ENCODE results near the gene LRWD1. TPM values are rescaled to one million over a fixed set of nuclear protein-coding genes. Genes with fewer than 3 reads are reported as not detected.
A peak's percentile ranks its signal among the peaks of the same experiment; 100 is the strongest.

LRWD1 gene
- total RNA-seq, 1 experiment from 2014 or later = 29.7 TPM

- no peak for DNase-seq
- no peak overlapping the region for H3K4me3 ChIP-seq
- H3K27me3 ChIP-seq = no peaks in the 10 kb centered on the region
- no peaks in the 10 kb centered on the region for H3K36me3 ChIP-seq
- no peaks in the 10 kb centered on the region for H3K9me3 ChIP-seq
Measured at GRCh38 chr7:102456327-102456726, 8.5 kb upstream of the LRWD1 start.

DNA sequence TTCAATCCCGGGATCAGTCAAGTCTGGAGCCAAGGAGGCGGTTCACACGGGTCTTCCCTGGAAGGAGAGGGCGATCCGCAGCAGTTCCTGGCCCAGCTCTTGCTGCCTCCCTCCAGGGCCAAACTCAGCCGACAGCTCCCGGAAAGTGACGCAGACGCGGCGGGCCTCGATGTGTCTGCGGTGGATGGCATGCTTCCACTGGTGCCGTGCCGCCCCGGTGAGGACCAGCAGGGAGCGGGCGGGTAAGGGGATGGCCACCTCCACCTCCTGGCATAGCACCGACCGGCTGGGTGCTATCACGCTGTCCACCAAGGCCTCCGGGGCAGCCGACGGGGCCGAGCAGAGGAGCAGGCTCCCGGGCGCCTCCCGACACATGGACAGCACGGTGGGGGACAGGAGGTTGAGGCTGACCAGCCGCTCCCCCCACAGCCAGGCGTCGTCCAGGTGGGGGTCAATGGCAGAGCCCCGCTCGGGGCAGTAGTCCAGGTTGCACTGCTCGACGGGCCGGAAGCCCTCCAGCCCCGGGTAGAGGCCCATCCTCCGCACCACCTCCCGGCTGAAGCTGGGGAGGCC is 7.3 kb upstream of the LRWD1 start:
- Histone ChIP-seq H3K4me3 (no peak overlapping the region), H3K27me3 (no peaks in the 10 kb centered on the region), H3K9me3 (no peaks in the 10 kb centered on the region), H3K36me3 (no peaks in the 10 kb centered on the region)
- DNase-seq = no peak

GRCh38 chr7:102459221-102459844 is 5.5 kb upstream of the LRWD1 start:
- H3K27me3 ChIP-seq = no peaks in the 10 kb centered on the region
- no peak overlapping the region for H3K4me3 ChIP-seq
- no peak for DNase-seq
- no peaks in the 10 kb centered on the region for H3K36me3 ChIP-seq
- no peaks in the 10 kb centered on the region for H3K9me3 ChIP-seq

GRCh38 chr7:102460467-102460866 is 4.3 kb upstream of the LRWD1 start:
- no peaks in the 10 kb centered on the region for H3K36me3 ChIP-seq
- no peaks in the 10 kb centered on the region for H3K27me3 ChIP-seq
- no peak overlapping the region for H3K4me3 ChIP-seq
- no peaks in the 10 kb centered on the region for H3K9me3 ChIP-seq
- no peak for DNase-seq

- H3K36me3 ChIP-seq = no peaks in the 10 kb centered on the region
- no peak for DNase-seq
- no peaks in the 10 kb centered on the region for H3K9me3 ChIP-seq
- H3K4me3 ChIP-seq = peak overlapping the region; percentile 83
- H3K27me3 ChIP-seq = no peaks in the 10 kb centered on the region
Measured at GRCh38 chr7:102463841-102464576, 775 bp upstream of the LRWD1 start.

- H3K9me3 ChIP-seq = no peaks in the 10 kb centered on the region
- H3K27me3 ChIP-seq = no peaks in the 10 kb centered on the region
- no peak for DNase-seq
- H3K36me3 ChIP-seq = no peaks in the 10 kb centered on the region
- H3K4me3 ChIP-seq = no peak overlapping the region
Measured at GRCh38 chr7:102466097-102466496, 1.3 kb downstream of the LRWD1 start.

- no peak overlapping the region for H3K4me3 ChIP-seq
- DNase-seq = no peak
- H3K9me3 ChIP-seq = no peaks in the 10 kb centered on the region
- H3K36me3 ChIP-seq = peaks cover 3% of the 10 kb centered on the region; the same call in 1 of the 2 replicates
- H3K27me3 ChIP-seq = no peaks in the 10 kb centered on the region
Measured at GRCh38 chr7:102467581-102468477, 3.0 kb downstream of the LRWD1 start.

DNA sequence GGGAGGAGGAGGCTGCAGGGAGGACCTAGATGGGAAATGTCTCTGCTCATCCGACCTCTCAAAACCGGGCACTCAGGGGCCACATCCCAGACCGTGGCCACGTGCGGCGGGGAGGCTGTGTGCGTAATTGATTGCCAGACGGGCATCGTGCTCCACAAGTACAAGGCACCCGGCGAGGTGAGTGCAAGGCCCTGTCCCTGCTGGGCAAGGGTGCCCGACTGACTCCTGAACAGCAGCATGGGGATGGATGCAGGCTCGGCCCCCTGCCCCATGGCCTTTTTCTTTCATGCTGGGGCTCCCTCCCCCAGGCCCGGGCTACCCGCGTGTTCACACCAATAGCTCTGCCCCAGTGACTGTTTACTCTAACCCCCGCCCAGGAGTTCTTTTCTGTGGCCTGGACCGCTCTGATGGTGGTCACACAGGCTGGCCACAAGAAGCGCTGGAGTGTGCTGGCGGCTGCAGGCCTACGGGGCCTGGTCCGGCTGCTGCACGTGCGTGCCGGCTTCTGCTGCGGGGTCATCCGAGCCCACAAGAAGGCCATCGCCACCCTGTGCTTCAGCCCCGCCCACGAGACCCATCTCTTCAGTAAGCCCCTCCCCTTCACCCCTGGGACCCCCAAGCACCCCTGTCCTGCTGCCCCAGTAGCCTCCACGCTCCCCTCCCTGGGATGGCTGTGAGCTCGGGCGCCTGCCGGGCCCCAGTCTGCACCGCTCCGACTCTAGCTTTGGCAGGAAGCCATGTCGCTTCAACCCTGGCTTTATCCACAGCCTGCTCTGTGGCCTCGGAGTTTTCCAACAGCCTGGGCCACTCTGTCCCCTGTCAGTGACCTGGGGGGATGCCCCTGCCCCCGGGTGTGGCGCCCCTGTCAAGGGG is 3.9 kb downstream of the LRWD1 start:
- Histone ChIP-seq H3K27me3 (no peaks in the 10 kb centered on the region), H3K9me3 (no peaks in the 10 kb centered on the region), H3K4me3 (no peak overlapping the region), H3K36me3 (peaks cover 3% of the 10 kb centered on the region; the same call in 1 of the 2 replicates)
- DNase-seq = no peak

GRCh38 chr7:102469351-102469971 is 4.7 kb downstream of the LRWD1 start:
- Histone ChIP-seq H3K36me3 (peaks cover 3% of the 10 kb centered on the region; the same call in 1 of the 2 replicates), H3K27me3 (no peaks in the 10 kb centered on the region), H3K4me3 (no peak overlapping the region), H3K9me3 (no peaks in the 10 kb centered on the region)
- DNase-seq = no peak

DNA sequence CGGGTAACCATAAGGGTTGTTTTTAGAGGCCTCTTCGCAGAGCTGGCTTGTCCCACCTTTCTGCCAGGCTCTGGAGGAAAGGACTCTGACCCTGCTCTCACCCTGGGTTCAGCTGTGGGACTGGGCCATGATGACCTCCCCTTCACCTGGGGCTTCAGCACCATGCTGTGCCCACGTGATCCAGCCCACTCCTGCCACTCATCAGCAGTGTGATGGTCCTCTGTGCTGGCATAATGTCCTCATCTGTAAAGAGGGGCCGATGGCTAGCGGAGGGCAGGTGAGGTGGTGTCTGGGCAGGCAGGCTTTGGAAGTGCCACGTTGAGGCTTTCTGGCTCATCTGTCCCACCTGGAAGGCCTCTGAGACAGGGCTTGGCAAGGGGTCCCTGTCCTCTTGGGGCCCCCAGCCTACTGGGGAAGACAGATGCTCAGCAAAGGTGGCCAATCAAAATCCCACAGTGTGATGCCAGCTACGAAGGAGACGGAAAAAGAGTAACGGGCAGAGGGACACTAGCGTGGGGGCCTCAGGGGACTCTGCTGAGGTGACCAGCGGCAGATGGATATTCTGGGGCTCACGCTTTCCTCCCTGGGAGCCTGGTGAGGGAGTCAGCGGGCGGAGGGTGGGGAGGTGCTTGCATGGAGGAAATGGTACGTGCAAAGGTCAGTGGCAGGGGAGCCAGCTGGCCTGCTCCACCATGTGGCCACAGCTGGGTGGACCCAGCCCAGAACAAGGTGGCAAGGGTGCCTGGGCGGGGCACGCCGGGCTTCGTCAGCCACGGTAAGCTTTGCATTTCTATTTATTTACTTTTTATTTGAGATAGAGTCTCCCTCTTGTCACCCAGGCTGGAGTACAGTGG is 5.4 kb downstream of the LRWD1 start:
- DNase-seq = no peak

DNA sequence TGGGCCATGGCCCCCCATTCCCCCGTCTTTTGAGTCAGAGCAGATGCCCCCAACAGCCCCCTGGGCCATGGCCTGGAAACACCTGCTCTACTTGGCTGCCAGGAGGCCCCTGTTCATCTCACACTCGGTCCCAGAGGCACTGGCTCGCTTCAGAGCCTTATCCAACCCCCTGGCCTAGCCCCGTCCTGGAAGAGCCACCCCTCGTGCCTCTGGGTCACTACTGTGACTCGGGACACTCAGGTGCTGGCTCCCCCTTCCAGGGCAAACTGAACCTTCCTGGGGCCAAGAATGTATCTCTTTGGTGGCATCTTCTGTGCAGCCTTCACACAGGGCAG is 7.0 kb downstream of the LRWD1 start:
- Histone ChIP-seq H3K4me3 (no peak overlapping the region), H3K9me3 (no peaks in the 10 kb centered on the region), H3K36me3 (peaks cover 3% of the 10 kb centered on the region; the same call in 1 of the 2 replicates), H3K27me3 (no peaks in the 10 kb centered on the region)
- DNase-seq = no peak

More for the DNA sequence above, 5.4 kb downstream of the LRWD1 start:
- H3K36me3 ChIP-seq = peaks cover 3% of the 10 kb centered on the region; the same call in 1 of the 2 replicates
- H3K9me3 ChIP-seq = no peaks in the 10 kb centered on the region
- no peak overlapping the region for H3K4me3 ChIP-seq
- no peaks in the 10 kb centered on the region for H3K27me3 ChIP-seq

GRCh38 chr7:102472126-102473041 is 7.6 kb downstream of the LRWD1 start:
- no peak overlapping the region for H3K4me3 ChIP-seq
- H3K27me3 ChIP-seq = no peaks in the 10 kb centered on the region
- no peak for DNase-seq
- peaks cover 3% of the 10 kb centered on the region; the same call in 1 of the 2 replicates for H3K36me3 ChIP-seq
- H3K9me3 ChIP-seq = no peaks in the 10 kb centered on the region

DNA sequence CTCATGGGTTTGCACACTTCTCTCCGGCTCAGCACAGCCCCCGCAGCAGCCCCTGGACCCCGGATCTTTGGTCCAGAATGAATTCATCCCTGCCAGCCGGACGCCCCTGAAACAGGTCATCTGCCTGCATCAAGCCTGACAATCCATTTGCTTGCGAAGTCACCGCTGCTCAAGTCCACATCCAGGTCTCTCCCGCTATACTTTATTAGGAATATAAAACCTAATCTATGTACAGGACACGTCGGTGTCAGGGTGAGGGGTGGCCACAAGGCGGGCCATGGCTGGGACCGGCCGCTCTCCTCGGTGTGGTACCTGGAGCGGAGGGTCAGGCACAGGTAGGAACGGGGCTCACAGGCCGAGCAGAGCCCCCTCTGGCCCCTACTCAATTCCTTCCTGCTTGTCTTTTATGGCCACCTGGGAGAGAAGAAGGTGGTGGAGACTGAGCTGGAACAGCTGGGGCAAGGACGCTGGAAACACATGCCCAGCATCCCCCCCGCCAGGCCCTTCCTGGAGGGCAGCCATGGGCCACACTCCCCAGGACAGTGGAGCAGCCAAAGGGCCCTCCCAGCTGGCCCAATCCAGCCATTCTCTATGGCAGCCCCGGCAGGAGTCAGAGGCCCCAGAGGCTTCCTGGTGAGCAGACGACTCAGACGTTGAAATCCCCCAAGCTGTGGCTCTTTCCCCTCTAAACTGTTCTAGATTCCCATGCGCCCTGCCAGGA is 8.6 kb downstream of the LRWD1 start:
- Histone ChIP-seq H3K4me3 (no peak overlapping the region), H3K9me3 (no peaks in the 10 kb centered on the region), H3K36me3 (peaks cover 3% of the 10 kb centered on the region; the same call in 1 of the 2 replicates), H3K27me3 (no peaks in the 10 kb centered on the region)
- DNase-seq = no peak

Data from MG63 (cell line).